Raji (cell line): Measurements from ENCODE around the gene VWA8.

ENCODE experiments used
- POLR2A ChIP-seq: IDR thresholded peaks from 2 replicates; pipeline ENCODE4 v1.6.1; 2011; ENCODE audit warnings: low read depth, low read length, control low read depth; ENCODE audit not compliant: insufficient read depth

VWA8 gene

GRCh38 chr13:41550276-41550675 lies 410.6 kb downstream of the VWA8 start:
- no peak for TF ChIP-seq POLR2A

GRCh38 chr13:41549491-41549890 lies 411.4 kb downstream of the VWA8 start:
- no peak for TF ChIP-seq POLR2A

- TF ChIP-seq POLR2A, result no peak
Measured at GRCh38 chr13:41548910-41549309, 412.0 kb downstream of the VWA8 start.

GRCh38 chr13:41548031-41548430 lies 412.9 kb downstream of the VWA8 start:
- no peak for TF ChIP-seq POLR2A

- TF ChIP-seq POLR2A, result no peak
Measured at GRCh38 chr13:41547251-41548000, 413.5 kb downstream of the VWA8 start.

GRCh38 chr13:41546372-41547190 lies 414.3 kb downstream of the VWA8 start:
- no peak for TF ChIP-seq POLR2A

- no peak for TF ChIP-seq POLR2A
Measured at GRCh38 chr13:41545432-41545707, 415.5 kb downstream of the VWA8 start.

GRCh38 chr13:41543664-41544300 lies 417.1 kb downstream of the VWA8 start:
- no peak for TF ChIP-seq POLR2A

- no peak for TF ChIP-seq POLR2A
Measured at GRCh38 chr13:41542281-41542680, 418.6 kb downstream of the VWA8 start.

GRCh38 chr13:41541142-41541938 lies 419.6 kb downstream of the VWA8 start:
- no peak for TF ChIP-seq POLR2A

GRCh38 chr13:41533266-41534052 lies 427.4 kb downstream of the VWA8 start:
- no peak for TF ChIP-seq POLR2A

GRCh38 chr13:41528021-41528420 lies 432.9 kb downstream of the VWA8 start:
- TF ChIP-seq POLR2A, result no peak

- no peak for TF ChIP-seq POLR2A
Measured at GRCh38 chr13:41520660-41521630, 440.0 kb downstream of the VWA8 start.
